ENCODE data around the gene PCDHGB4. TPM values are rescaled to one million over a fixed set of nuclear protein-coding genes. Genes with fewer than 3 reads are reported as not detected.
"Not testable (repeated sequence)": the region's sequence is repeated elsewhere in the genome, so short reads cannot be mapped to it uniquely, and the experiment has no call there.

The PCDHGB4 gene
- total RNA-seq, 1 donor from 2014 or later: 2.8 TPM

DNA sequence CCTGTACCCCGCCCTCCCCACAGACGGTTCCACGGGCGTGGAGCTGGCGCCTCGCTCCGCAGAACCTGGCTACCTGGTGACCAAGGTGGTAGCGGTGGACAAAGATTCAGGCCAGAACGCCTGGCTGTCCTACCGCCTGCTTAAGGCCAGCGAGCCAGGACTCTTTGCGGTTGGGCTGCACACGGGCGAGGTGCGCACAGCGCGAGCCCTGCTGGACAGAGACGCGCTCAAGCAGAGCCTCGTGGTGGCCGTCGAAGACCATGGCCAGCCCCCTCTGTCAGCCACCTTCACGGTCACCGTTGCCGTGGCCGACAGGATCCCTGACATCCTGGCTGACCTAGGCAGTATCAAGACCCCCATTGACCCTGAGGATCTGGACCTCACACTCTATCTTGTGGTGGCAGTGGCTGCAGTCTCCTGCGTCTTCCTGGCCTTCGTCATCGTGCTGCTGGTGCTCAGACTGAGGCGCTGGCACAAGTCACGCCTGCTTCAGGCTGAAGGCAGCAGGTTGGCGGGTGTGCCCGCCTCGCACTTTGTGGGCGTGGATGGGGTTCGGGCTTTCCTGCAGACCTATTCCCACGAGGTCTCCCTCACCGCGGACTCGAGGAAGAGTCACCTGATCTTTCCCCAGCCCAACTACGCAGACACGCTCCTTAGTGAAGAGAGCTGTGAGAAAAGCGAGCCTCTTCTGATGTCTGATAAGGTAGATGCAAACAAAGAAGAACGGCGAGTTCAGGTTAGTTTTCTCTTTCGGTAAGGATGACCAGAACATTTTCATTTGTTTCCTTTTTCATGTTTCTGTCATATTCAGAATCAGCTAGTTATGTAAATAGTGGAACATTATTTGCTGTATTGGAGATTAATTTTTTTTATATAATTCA, 21.2 kb upstream of the PCDHGB4 start:
- no peak for ATAC-seq

DNA sequence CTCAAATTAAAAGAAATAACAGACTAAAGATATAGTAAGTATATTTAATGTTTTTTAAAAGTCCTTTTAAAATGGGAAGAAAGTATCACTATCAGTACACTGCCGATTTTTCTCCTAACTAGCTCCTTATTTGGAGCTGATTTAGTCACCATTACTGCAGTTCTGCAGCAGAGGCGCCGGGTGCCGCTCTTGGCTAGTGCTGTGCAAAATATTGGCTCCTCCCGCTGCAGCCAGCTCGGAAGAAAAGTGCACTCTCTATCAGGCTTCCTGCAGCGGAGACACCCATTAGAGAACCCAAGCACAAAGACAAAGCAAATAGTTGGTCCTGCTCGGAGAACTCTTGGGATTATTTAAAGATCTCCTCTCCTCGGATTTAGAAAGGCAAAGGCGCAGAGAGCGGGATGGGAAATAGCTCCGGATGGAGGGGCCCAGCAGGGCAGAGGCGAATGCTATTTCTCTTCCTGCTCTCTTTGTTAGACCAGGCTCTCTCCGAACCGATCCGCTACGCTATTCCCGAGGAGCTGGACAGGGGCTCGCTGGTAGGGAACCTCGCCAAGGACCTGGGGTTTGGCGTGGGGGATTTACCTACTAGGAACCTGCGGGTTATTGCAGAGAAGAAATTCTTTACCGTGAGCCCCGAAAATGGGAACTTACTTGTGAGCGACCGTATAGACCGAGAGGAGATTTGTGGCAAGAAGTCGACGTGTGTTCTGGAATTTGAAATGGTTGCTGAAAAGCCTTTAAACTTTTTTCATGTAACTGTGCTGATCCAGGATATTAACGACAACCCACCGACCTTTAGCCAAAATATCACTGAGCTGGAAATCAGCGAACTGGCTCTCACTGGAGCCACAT, 17.3 kb upstream of the PCDHGB4 start, which contains the start of gene PCDHGB3:
Gene PCDHGB3 (plus strand): TSS at position 249 of the 855 bp plus-strand sequence. CDS start 153 bp downstream, at position 402.
- ATAC-seq: peak; percentile 62

DNA sequence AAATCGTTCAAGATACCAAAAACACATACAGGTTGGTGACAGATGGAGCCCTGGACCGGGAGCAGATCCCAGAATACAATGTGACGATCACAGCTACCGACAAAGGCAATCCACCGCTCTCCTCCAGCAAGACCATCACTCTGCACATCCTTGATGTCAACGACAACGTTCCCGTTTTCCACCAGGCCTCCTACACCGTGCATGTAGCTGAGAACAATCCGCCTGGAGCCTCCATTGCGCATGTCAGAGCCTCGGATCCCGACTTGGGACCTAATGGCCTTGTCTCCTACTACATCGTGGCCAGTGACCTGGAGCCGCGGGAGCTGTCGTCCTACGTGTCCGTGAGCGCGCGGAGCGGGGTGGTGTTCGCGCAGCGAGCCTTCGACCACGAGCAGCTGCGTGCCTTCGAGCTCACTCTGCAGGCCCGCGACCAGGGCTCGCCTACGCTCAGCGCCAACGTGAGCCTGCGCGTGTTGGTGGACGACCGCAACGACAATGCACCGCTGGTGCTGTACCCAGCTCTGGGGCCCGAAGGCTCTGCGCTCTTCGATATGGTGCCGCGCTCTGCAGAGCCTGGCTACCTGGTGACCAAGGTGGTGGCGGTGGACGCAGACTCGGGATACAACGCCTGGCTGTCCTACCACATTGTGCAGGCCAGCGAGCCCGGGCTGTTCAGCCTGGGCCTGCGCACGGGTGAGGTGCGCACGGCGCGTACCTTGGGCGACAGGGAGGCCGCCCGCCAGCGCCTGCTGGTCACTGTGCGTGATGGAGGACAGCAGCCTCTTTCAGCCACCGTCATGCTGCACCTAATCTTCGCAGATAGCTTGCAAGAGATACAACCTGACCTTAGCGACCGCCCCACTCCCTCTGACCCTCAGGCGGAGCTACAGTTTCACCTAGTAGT, 15.7 kb upstream of the PCDHGB4 start:
- no peak for ATAC-seq

DNA sequence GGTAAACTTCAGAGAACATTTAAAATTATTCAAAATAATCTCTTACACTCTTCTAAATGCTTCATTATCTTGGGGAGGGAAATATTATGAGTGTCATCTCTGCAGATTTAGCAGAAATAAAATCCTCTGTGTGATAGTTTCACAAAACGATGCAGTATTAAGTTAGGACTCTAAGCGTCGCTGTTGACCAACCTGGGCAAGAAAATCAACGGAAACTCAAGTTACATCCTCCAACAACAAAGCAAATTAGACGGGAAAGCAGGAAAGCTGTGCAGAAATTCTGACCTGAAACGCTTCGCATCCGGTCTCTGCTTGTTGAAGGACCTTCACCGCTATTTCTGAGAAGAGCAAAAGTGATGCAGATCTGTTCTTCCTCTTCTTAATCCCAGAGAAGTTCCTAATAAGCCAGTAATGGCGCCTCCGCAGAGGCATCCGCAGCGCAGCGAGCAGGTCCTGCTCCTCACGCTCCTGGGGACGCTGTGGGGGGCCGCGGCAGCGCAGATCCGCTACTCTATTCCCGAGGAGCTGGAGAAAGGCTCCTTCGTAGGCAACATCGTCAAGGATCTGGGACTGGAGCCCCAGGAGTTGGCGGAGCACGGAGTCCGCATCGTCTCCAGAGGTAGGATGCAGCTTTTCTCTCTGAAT, 13.7 kb upstream of the PCDHGB4 start, which contains the start of gene PCDHGA6:
Gene PCDHGA6 (plus strand): TSS at position 219 of the 645 bp plus-strand sequence. CDS start 193 bp downstream, at position 412.
- ATAC-seq: no peak

DNA sequence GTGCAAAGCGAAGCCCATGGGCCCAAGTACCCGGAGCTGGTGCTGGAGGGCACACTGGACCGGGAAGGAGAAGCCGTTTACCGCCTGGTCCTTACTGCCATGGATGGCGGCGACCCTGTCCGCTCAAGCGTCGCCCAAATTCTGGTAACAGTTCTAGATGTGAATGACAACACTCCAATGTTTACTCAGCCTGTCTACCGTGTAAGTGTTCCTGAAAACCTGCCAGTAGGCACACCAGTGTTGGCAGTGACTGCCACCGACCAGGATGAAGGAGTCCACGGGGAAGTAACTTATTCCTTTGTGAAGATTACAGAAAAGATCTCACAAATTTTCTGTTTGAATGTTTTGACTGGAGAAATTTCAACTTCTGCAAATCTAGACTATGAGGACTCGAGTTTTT, 12.9 kb upstream of the PCDHGB4 start:
- ATAC-seq: no peak

DNA sequence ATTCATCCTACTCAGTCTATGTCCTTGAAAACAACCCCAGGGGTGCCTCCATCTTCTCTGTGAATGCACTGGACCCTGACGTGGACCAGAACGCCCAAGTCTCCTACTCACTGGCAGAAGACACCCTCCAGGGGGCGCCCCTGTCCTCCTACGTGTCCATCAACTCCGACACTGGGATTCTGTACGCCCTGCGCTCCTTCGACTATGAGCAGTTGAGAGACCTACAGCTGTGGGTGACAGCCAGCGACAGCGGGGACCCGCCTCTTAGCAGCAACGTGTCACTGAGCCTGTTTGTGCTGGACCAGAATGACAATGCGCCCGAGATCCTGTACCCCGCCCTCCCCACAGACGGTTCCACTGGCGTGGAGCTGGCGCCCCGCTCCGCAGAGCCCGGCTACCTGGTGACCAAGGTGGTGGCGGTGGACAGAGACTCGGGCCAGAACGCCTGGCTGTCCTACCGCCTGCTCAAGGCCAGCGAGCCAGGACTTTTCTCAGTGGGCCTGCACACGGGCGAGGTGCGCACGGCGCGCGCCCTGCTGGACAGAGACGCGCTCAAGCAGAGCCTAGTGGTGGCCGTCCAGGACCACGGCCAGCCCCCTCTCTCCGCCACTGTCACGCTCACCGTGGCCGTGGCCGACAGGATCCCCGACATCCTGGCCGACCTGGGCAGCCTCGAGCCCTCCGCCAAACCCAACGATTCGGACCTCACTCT, 11.9 kb upstream of the PCDHGB4 start:
- not testable (repeated sequence) for ATAC-seq

DNA sequence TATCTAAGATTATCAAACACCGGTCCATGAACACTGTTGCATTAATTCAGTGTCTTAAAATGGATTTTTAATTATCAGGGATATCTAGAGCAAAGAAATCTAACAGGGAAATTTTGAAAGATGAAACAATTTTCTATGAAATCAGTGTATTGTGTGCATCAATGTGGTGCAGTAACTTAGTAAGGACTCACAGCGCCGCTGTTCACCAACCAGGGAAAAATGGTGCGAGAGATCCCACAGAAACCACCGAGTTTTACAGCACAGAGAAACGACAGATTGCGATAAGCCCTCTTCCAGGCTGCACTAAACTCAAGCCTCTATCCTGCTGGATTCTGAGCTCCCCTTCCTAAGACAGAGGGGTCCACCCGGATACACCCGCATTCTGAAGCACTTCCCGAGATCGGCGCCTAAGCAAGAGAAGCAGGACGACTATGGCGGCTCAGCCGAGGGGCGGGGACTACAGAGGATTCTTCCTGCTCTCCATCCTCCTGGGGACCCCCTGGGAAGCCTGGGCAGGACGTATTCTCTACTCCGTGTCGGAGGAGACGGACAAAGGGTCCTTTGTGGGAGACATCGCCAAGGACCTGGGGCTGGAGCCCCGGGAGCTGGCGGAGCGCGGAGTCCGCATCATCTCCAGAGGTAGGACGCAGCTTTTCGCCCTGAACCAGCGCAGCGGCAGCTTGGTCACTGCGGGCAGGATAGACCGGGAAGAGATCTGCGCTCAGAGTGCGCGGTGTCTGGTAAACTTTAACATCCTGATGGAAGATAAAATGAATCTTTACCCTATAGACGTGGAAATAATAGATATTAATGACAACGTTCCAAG, 4.8 kb upstream of the PCDHGB4 start, which contains the start of gene PCDHGA7:
Gene PCDHGA7 (plus strand): TSS at position 274 of the 826 bp plus-strand sequence. CDS start 158 bp downstream, at position 432.
- no peak for ATAC-seq

DNA sequence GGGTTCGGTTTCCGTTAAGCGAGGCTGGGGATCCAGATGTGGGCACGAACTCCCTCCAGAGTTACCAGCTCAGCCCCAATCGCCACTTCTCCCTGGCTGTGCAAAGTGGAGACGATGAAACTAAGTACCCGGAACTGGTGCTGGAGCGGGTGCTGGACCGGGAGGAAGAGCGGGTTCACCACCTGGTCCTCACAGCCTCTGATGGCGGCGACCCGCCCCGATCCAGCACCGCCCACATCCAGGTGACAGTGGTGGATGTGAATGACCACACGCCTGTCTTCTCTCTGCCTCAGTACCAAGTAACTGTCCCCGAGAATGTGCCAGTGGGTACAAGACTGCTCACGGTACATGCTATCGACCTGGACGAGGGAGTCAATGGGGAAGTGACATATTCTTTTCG, 4.2 kb upstream of the PCDHGB4 start:
- ATAC-seq: no peak

DNA sequence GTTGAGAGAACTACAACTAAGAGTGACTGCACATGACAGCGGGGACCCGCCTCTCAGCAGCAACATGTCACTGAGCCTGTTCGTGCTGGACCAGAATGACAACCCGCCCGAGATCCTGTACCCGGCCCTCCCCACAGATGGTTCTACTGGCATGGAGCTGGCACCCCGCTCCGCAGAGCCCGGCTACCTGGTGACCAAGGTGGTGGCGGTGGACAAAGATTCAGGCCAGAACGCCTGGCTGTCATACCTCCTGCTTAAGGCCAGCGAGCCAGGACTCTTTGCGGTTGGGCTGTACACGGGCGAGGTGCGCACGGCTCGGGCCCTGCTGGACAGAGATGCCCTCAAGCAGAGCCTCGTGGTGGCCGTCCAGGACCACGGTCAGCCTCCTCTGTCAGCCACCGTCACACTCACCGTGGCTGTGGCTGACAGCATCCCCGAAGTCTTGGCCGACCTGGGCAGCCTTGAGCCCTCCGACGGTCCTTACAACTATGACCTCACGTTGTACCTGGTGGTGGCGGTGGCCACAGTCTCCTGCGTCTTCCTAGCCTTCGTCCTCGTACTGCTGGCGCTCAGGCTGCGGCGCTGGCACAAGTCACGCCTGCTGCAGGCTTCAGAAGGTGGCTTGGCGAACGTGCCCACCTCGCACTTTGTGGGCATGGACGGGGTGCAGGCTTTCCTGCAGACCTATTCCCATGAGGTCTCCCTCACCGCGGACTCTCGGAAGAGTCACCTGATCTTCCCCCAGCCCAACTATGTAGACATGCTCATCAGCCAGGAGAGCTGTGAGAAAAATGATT, 2.8 kb upstream of the PCDHGB4 start:
- no peak for ATAC-seq

DNA sequence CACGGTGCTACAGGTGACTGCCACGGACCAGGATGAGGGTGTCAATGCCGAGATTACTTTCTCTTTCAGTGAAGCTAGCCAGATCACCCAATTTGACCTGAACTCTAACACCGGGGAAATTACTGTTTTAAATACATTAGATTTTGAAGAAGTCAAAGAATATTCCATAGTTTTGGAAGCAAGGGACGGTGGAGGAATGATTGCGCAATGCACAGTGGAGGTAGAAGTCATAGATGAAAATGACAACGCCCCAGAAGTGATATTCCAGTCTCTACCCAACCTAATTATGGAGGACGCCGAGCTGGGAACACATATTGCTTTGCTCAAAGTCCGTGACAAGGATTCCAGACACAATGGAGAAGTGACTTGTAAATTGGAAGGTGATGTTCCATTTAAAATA, 1.2 kb downstream of the PCDHGB4 start:
- no peak for ATAC-seq

DNA sequence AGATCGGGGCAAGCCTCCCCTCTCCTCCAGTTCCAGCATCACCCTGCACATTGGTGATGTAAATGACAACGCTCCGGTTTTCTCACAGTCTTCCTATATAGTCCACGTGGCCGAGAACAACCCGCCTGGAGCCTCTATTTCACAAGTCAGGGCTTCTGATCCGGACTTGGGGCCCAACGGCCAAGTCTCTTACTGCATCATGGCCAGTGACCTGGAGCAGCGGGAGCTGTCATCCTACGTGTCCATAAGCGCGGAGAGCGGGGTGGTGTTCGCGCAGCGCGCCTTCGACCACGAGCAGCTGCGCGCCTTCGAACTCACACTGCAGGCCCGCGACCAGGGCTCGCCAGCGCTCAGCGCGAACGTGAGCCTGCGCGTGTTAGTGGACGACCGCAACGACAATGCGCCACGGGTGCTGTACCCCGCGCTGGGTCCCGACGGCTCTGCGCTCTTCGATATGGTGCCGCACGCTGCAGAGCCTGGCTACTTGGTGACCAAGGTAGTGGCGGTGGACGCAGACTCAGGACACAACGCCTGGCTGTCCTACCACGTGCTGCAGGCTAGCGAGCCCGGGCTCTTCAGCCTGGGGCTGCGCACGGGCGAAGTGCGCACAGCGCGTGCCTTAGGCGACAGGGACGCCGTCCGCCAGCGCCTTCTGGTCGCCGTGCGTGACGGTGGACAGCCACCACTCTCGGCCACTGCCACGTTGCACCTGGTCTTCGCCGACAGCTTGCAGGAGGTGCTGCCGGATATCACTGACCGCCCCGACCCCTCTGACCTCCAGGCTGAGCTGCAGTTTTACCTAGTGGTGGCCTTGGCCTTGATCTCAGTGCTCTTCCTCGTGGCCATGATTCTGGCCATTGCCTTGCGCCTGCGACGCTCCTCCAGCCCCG, 1.9 kb downstream of the PCDHGB4 start:
- no peak for ATAC-seq

DNA sequence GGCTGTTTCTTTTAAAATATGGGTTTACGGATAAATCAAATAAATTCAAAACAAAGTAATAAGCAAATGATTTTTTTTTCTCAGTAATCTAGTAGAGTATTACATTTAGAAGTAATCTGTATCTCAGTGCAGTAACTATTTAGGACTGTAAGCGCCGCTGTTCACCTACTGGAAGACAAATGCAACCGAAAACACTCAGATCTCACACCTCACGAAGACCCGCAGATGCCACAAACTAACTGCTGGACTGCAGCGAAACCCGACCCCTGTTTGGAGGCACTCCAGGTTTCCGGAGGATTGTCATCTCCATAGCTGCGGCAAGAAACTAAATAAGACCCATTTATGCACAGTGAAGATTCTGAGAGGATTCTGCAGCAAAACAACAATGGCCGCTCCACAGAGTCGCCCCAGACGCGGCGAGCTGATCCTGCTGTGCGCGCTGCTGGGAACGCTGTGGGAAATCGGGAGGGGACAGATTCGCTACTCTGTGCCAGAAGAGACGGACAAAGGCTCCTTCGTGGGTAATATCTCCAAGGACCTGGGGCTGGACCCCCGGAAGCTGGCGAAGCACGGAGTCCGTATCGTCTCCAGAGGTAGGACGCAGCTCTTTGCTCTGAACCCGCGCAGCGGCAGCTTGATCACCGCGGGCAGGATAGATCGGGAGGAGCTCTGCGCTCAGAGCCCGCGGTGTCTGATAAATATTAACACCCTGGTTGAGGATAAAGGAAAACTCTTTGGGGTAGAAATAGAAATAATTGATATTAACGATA, 5.1 kb downstream of the PCDHGB4 start, which contains the start of gene PCDHGA8:
Gene PCDHGA8 (plus strand): TSS at position 205 of the 770 bp plus-strand sequence. CDS start 181 bp downstream, at position 386.
- ATAC-seq: no peak

DNA sequence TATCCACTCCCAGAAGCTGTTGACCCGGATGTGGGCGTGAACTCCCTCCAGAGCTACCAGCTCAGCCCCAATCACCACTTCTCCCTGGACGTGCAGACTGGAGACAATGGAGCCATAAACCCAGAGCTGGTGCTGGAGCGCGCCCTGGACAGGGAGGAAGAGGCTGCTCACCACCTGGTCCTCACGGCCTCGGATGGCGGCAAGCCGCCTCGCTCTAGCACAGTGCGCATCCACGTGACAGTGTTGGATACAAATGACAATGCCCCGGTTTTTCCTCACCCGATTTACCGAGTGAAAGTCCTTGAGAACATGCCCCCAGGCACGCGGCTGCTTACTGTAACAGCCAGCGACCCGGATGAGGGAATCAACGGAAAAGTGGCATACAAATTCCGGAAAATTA, 5.8 kb downstream of the PCDHGB4 start:
- ATAC-seq: no peak

DNA sequence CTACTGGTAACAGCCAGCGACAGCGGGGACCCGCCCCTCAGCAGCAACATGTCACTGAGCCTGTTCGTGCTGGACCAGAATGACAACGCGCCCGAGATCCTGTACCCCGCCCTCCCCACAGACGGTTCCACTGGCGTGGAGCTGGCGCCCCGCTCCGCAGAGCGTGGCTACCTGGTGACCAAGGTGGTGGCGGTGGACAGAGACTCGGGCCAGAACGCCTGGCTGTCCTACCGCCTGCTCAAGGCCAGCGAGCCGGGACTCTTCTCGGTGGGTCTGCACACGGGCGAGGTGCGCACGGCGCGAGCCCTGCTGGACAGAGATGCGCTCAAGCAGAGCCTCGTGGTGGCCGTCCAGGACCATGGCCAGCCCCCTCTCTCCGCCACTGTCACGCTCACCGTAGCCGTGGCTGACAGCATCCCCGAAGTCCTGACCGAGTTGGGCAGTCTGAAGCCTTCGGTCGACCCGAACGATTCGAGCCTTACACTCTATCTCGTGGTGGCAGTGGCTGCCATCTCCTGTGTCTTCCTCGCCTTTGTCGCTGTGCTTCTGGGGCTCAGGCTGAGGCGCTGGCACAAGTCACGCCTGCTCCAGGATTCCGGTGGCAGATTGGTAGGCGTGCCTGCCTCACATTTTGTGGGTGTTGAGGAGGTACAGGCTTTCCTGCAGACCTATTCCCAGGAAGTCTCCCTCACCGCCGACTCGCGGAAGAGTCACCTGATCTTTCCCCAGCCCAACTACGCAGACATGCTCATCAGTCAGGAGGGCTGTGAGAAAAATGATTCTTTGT, 7.1 kb downstream of the PCDHGB4 start:
- ATAC-seq: not testable (repeated sequence)

DNA sequence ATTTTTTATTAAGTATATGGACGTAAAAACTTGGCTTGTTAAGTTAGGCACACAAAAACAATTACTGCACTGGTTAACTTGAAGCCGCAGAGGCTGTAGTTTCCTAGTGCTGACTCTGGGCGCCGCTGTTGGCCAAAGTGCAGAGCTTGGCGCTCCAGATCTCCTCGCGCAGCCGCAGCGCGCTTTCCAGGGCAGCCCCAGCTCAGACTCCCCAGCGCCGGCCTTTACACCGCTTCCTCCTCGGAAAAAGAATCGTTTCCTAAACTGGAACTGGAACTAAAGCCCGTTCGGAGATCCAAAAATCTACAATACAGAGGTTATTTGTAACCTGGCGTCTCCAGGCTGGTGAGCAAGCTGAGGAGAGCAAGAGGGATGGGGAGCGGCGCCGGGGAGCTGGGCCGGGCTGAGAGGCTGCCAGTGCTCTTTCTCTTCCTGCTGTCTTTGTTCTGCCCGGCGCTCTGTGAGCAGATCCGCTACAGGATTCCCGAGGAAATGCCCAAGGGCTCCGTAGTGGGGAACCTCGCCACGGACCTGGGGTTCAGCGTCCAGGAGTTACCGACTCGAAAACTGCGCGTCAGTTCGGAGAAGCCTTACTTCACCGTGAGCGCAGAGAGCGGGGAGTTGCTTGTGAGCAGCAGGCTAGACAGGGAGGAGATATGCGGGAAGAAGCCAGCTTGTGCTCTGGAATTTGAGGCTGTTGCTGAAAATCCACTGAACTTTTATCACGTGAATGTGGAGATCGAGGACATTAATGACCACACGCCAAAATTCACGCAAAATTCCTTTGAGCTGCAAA, 10.5 kb downstream of the PCDHGB4 start, which contains the start of gene PCDHGB5:
Gene PCDHGB5 (plus strand): TSS at position 192 of the 796 bp plus-strand sequence. CDS start 181 bp downstream, at position 373.
- ATAC-seq: peak; percentile 78
